Keratinocyte (primary cell): ENCODE results near the gene WDR5. TPM values are rescaled to one million over a fixed set of nuclear protein-coding genes. Genes with fewer than 3 reads are reported as not detected.

Source experiments
- DNase-seq: peaks from one replicate; pipeline ENCODE4 v3.0.0-alpha.2; 2011; ENCODE audit warnings: low read depth, missing footprints, low spot score
- FAIRE-seq: peaks from 2 replicates; lab custom pipeline; 2011; peaks lifted over from hg19 to GRCh38; lab: Jason Lieb, UNC
- H2AFZ ChIP-seq: 2 replicates; pipeline ENCODE4 v1.6.0; 2012; ENCODE audit warnings: low read length, control low read depth, inconsistent platforms; ENCODE audit not compliant: control insufficient read depth
- H3K27ac ChIP-seq: 2 replicates; pipeline ENCODE4 v1.5.1; 2011; ENCODE audit warnings: low read length; ENCODE audit not compliant: control insufficient read depth, insufficient read depth
- H3K27me3 ChIP-seq: 3 replicates; pipeline ENCODE4 v1.6.0; 2011; ENCODE audit warnings: low read length; ENCODE audit not compliant: control insufficient read depth, insufficient read depth; ENCODE audit errors: extremely low read depth
- H3K36me3 ChIP-seq, 2 experiments: 2 replicates in 1 of 2; 3 replicates in 1 of 2; pipeline ENCODE4 v1.5.1; 2011; ENCODE audit warnings: low read length in 2 of 2, mild to moderate bottlenecking in 1 of 2; ENCODE audit not compliant: control insufficient read depth in 2 of 2, insufficient read depth in 2 of 2; ENCODE audit errors: extremely low read depth in 1 of 2
- H3K4me1 ChIP-seq: 3 replicates; pipeline ENCODE4 v1.5.1; 2011; ENCODE audit warnings: low read length; ENCODE audit not compliant: control insufficient read depth, insufficient read depth; ENCODE audit errors: extremely low read depth
- H3K4me2 ChIP-seq: 3 replicates; pipeline ENCODE4 v1.6.0; 2011; ENCODE audit warnings: low read depth, low read length; ENCODE audit not compliant: control insufficient read depth, insufficient read depth; ENCODE audit errors: extremely low read depth
- H3K4me3 ChIP-seq, 3 experiments: fragments of 200-600 bp in 1 of 3; sonication (generic) in 1 of 3; 2 replicates in 2 of 3; 3 replicates in 1 of 3; pipeline ENCODE4 v1.5.1; 2011 to 2016; ENCODE audit warnings: low read length in 3 of 3, mild to moderate bottlenecking in 3 of 3, control low read depth in 2 of 3, inconsistent platforms in 1 of 3, low read depth in 1 of 3, mixed read lengths in 1 of 3, mixed run types in 1 of 3, moderate library complexity in 1 of 3; ENCODE audit not compliant: control insufficient read depth in 2 of 3, insufficient read depth in 2 of 3; ENCODE audit errors: extremely low read depth in 1 of 3
- H3K79me2 ChIP-seq: 2 replicates; pipeline ENCODE4 v1.6.0; 2012; ENCODE audit warnings: low read length; ENCODE audit not compliant: control insufficient read depth, insufficient read depth
- H3K9ac ChIP-seq: 3 replicates; pipeline ENCODE4 v1.6.0; 2011; ENCODE audit warnings: low read length; ENCODE audit not compliant: control insufficient read depth, insufficient read depth; ENCODE audit errors: extremely low read depth
- H3K9me1 ChIP-seq: 3 replicates; pipeline ENCODE4 v1.6.0; 2011; ENCODE audit warnings: low read length; ENCODE audit not compliant: control insufficient read depth, insufficient read depth; ENCODE audit errors: extremely low read depth
- H3K9me3 ChIP-seq: 2 replicates; pipeline ENCODE4 v1.5.1; 2012; ENCODE audit warnings: low read depth, low read length; ENCODE audit not compliant: control insufficient read depth
- H4K20me1 ChIP-seq: 3 replicates; pipeline ENCODE4 v1.6.0; 2011; ENCODE audit warnings: low read length; ENCODE audit not compliant: control insufficient read depth, insufficient read depth; ENCODE audit errors: extremely low read depth
- EZH2 ChIP-seq: IDR thresholded peaks from one replicate; pipeline ENCODE4 v1.6.1; 2012; ENCODE audit warnings: inconsistent platforms, mild to moderate bottlenecking, low read length, moderate library complexity
- dilution Hi-C: fragments of 300-500 bp; cut with MboI; formaldehyde crosslinking; loops from one replicate; pipeline ENCODE4 v1.7.0; 2020; ENCODE audit warnings: low sequenced_read_pairs; ENCODE audit not compliant: extremely low pct_ligation_motif_present
- polyA plus RNA-seq, 5 experiments: library from polyadenylated mRNA; depleted of rRNA in 3 of 5; stranded (reverse) in 3 of 5; stranded (forward) in 1 of 5; unstranded in 1 of 5; fragments of >200 nt; gene quantifications; 1 replicate in 1 of 5; 2 replicates in 3 of 5; 3 replicates in 1 of 5; pipeline versions ENCODE4 v1.2.1 to v1.2.3, GENCODE V29; 2011 to 2012; ENCODE audit warnings: missing spikeins in 2 of 5, low read depth in 1 of 5, low replicate concordance in 1 of 5
- TF ChIP-seq, protein P1 (sequence below), 3 experiments: IDR thresholded peaks in 1 of 3; conservative IDR thresholded peaks in 1 of 3; optimal IDR thresholded peaks in 1 of 3; 2 replicates in 2 of 3; 3 replicates in 1 of 3; pipeline versions ENCODE3 to v1.5.1; 2011; ENCODE audit warnings: low read length in 3 of 3, mild to moderate bottlenecking in 3 of 3, moderate library complexity in 2 of 3, control low read depth in 1 of 3, inconsistent platforms in 1 of 3; ENCODE audit not compliant: insufficient read depth in 2 of 3; ENCODE audit errors: extremely low read depth in 1 of 3

WDR5 gene
- polyA plus RNA-seq, 1 donor (not counting 4 experiments of a cell fraction or from before 2014, with no cell fraction given): 31.2 TPM

DNA sequence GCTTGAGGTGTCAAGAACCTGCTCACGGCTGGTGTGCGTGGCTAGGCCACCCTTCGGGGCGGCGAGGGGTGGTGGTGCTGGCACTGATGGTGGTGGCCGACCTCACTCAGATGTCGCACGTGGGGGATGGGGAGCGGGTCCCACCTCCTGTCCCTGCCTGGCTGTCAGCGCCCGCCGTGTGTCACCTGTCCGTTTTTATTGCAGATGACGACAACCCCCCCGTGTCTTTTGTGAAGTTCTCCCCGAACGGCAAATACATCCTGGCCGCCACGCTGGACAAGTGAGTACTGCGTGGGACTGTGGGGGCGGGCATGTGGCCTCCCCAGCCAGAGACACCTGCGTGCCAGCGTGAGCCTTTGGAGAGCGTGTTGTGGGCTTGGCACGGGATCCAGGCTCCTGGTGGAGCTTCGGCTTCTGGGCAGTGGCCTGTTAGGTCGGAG is 18.4 kb downstream of the WDR5 start:
- Histone ChIP-seq H3K9me1 (no peaks in the 10 kb centered on the region), H3K27ac (no peak overlapping the region), H3K9ac (no peak overlapping the region), H3K4me2 (no peak overlapping the region), H3K4me3 (no peak overlapping the region), H3K79me2 (no peaks in the 10 kb centered on the region), H3K4me1 (no peaks in the 10 kb centered on the region), H4K20me1 (peaks cover 2% of the 10 kb centered on the region), H3K36me3 (peaks cover 50 to 53% of the 10 kb centered on the region in 2 experiments), H3K27me3 (no peaks in the 10 kb centered on the region), H2AFZ (no peak overlapping the region), H3K9me3 (no peaks in the 10 kb centered on the region)
- no peak for FAIRE-seq
- TF ChIP-seq, protein P1, sequence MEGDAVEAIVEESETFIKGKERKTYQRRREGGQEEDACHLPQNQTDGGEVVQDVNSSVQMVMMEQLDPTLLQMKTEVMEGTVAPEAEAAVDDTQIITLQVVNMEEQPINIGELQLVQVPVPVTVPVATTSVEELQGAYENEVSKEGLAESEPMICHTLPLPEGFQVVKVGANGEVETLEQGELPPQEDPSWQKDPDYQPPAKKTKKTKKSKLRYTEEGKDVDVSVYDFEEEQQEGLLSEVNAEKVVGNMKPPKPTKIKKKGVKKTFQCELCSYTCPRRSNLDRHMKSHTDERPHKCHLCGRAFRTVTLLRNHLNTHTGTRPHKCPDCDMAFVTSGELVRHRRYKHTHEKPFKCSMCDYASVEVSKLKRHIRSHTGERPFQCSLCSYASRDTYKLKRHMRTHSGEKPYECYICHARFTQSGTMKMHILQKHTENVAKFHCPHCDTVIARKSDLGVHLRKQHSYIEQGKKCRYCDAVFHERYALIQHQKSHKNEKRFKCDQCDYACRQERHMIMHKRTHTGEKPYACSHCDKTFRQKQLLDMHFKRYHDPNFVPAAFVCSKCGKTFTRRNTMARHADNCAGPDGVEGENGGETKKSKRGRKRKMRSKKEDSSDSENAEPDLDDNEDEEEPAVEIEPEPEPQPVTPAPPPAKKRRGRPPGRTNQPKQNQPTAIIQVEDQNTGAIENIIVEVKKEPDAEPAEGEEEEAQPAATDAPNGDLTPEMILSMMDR (optimal IDR thresholded peaks at IDR 0.05 in 1 of 3, IDR thresholded peaks at IDR 0.05 in 1 of 3, conservative IDR thresholded peaks at IDR 0.05 in 1 of 3; ENCODE audit: extremely low read depth in 1 of 3, insufficient read depth in 2 of 3, low read length in 3 of 3): no peak
- TF ChIP-seq EZH2: no peak
- dilution Hi-C loops: no loop called here
- DNase-seq: no peak

DNA sequence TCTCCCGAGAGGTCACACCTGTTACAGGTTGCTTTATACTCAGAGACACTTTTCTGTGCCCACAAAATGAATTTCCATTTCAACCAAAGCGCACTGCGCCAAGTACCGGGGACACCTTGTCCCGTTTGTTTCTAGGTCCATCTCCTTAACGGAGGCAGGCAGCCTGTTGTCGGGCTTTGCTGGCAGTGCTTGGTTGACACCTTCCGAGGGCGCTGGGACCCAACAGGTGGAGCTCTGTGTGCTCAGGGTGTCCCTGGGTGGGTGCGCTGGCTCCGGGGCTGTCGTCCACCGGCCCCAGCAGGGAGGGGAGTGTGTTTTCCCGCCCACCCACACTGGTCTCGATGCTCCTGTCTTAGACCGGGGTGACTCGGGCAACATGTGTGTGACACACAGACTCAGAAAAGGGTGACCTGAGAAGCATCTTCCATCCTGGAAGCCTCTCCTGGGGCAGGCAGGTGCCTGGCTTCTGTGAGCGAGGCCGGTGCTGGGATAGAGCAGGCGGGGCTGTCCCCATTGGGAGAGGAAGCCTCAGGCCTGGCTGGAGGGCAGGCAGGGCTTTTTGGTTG is 20.0 kb downstream of the WDR5 start:
- DNase-seq (no peak), FAIRE-seq (no peak)
- no peaks in the 10 kb centered on the region for H3K27me3 ChIP-seq
- H3K27ac ChIP-seq: no peak overlapping the region
- H3K4me3 ChIP-seq: no peak overlapping the region
- H4K20me1 ChIP-seq: peaks cover under 1% of the 10 kb centered on the region
- H2AFZ ChIP-seq: no peak overlapping the region
- no peak overlapping the region for H3K9ac ChIP-seq
- no peaks in the 10 kb centered on the region for H3K9me3 ChIP-seq
- H3K4me1 ChIP-seq: no peaks in the 10 kb centered on the region
- H3K4me2 ChIP-seq: no peak overlapping the region
- H3K9me1 ChIP-seq: no peaks in the 10 kb centered on the region
- H3K79me2 ChIP-seq: no peaks in the 10 kb centered on the region
- dilution Hi-C loops: no loop called here
- H3K36me3 ChIP-seq: peaks cover 40 to 46% of the 10 kb centered on the region in 2 experiments
- no peak for TF ChIP-seq EZH2
- TF ChIP-seq, protein P1 (optimal IDR thresholded peaks at IDR 0.05 in 1 of 3, IDR thresholded peaks at IDR 0.05 in 1 of 3, conservative IDR thresholded peaks at IDR 0.05 in 1 of 3; ENCODE audit: extremely low read depth in 1 of 3, insufficient read depth in 2 of 3, low read length in 3 of 3): no peak
